ENCODE measurements around the gene CCL4.
"Not testable (repeated sequence)": the region's sequence is repeated elsewhere in the genome, so short reads cannot be mapped to it uniquely, and the experiment has no call there.

CCL4 gene

DNA sequence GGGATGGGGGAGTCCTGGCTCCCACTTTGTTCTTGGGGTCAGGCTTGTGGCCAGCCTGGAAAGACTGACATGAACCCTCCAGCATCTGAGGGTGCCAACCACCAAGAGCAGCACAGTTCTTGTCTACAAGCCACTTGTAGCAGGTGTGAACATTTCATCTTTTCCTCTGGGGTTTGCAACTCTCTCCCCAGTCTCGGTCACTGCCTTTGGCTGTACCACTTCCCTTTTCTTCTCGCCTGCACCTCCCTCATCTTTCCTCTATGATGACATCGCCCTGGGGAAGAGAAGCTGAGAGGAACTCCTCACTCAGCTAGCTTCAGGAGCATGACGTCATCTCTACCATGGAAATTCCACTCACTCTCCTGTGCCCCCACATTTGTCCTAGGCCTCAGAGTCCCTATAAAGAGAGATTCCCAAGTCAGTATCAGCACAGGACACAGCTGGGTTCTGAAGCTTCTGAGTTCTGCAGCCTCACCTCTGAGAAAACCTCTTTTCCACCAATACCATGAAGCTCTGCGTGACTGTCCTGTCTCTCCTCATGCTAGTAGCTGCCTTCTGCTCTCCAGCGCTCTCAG, at the start of gene CCL4:
TSS of gene CCL4 (plus strand) at position 427 of the 575 bp plus-strand sequence. CDS start at position 506, 79 bp downstream.
- DNase-seq, result not testable (repeated sequence)

DNA sequence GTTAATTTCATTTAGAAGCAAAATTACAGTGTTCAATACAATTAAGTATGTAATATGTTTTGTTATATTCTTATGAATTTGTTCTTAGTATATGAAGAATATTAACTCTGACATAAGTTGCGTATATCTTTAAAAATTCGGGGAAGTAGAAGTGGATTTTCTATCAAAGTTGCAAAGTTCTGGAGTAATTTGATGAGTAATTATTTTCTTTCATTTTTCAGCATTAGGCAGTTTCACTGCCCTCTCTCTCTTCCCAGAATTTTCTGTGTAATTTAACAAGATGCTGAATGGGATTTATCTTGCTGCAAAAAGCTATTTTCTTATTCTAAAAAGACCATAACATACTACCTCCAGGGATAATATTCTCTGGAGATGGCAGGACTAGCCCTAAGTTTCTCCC, 48.5 kb upstream of the CCL4 start:
- no peak for DNase-seq

DNA sequence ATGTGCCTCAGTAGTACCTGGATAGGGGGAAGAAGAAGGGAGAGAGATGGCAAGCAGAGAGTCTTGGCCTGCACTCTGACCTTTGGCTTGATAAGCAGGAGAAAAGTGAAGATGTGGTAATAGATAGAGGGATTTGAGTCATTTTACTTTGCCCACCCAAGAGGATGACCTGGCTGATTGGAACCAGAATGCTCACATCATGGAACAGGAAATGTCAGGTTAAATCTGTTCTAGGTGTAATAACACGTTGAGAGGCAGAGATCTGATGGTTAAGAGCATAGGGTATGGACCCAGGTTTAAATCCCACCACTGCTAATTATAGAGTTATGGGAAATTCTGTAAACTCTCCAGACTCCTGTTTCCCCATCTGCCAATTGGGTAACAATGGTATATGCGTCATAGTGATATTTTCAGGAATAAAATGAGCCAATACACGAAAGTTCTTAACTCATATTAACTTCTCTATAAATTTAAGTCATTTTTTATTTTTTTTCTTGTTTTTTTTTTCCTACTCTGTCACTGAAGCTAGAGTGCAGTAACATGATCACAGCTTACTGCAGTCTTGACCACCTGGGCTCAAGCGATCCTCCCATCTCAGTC, 47.6 kb upstream of the CCL4 start:
- DNase-seq, result no peak

DNA sequence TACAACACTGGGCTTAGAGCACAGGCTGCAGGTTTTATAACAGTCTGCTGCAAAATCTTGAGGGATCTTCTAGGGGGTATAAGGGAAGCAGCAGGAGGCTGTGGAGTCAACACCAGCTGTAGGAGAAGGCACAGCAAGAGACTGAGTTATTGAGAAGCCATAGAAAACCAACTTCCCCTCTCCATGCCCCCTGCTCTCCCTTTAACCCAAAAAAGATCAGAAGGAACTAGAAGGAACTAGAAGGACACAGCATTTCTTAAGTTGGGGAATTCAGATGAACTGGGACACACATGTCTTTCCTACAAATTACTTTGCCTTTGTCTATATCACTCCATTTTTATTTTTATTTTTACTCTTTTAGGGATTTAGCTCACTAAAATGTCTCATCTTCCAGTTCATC, 45.7 kb upstream of the CCL4 start:
- no peak for DNase-seq

DNA sequence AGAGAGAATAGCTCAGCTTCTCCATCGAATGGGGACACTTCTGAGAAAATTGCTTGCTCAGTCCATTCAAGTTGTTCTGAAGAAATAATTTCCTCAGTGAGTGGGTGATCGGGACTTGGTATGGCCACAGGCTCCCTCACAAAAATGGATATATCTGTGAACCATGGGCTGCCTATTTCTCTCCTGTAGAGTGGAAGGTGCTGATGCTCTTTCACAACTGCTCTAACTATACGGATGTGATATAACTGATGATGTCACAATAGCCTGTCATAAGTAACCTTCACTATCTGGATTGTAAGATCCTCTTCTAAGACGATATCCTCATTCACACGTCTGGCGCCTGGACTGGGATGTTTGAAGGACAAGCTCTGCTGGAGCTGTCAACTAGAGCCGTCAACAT, 44.2 kb upstream of the CCL4 start:
- no peak for DNase-seq

DNA sequence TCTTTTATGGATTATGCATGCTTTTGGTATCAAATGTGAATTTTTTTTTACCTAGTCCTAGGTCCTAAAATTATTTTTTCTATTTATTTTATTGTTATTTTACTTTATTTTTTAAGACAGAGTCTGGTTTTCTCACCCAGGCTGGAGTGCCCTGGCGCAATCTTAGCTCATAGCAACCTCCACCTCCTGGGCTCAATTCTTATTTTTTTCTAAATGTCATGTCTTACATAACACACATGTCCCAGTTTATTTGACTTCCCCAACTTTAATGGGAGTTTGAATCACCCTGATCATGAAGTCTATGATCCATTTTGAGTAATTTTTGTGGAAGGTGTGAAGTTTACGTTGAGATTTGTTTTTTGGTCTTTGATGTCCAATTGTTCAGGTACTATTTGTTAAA, 42.8 kb upstream of the CCL4 start:
- DNase-seq, result no peak

DNA sequence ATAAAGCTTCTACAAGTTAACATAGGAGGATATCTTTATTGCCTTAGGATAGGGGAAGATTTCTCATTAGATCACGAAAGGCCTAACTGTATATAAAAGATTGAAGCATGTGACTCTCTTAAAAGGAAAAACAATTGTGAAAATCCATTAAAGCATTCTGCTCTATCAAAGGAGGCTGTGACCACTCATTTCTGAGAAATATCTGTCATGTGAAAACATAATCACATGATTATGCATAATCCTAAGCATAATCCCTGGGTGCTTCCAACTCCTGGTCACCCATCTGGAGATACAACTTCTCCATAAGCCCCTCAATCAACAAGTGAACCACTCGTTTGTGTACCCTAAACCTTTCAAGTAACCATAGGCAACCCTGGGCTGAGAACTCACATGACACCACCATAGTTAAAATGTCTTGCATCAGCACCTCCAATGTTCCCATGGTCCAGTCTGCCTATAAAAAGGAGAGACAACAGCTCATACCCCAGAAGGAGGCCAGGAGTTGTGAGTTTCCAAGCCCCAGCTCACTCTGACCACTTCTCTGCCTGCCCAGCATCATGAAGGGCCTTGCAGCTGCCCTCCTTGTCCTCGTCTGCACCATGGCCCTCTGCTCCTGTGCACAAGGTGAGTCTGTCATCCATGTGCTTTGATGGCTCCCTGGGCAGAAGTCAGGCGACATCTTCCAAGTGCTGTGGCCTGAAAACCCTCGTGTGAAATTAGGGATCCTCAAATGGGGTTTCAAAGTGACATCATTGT, 39.7 kb upstream of the CCL4 start, which contains the start of gene CCL18:
TSS of gene CCL18 (plus strand) at position 487 of the 756 bp plus-strand sequence. CDS start at position 558, 71 bp downstream.
- no peak for DNase-seq

DNA sequence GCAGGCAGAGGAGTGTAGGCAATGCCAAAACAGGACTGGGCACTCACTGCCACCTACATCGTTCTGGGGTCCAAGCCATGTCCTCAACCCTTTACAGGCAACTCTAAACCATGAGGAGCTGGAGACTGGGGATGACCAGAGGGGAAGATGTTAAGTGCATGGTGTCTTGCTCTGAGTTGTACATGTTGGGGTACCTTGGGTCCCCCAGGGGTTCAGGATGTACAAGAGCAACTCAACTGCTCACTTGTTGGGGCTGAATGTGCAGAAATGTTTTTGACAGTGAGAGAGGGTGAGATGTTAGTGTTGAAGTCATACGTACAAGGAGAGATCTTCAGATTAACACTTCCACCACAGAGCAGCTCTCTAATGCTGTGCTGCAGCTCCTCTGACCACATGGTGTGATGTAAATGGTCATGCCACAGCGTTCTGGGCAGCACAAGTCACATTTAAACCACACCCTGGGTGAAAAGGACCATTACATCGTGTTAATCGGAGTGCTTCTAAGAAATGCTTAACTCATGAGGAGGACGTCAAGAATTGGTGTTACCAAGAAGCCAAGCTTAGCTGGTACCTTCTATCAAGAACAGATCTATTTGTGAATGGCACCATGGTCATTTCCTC, 37.2 kb upstream of the CCL4 start:
- DNase-seq, result no peak

DNA sequence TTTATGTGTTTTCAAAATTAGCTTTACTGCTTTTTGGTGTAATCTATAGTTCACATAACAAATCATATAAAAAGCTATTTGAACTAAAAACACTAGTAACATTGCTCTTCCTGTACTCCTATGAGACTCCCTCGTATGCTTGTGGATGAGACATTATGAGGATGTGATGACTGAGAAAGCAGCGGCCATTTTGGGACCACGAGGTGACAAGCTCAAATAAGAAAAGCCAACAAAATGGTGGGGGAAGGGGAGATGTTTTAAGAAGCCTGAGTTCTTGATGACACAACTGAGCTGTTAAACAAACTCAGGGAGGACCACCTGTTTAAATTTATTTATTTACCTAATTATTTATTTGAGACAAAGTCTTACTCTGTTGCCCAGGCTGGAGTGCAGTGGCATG, 35.1 kb upstream of the CCL4 start:
- DNase-seq, result no peak

DNA sequence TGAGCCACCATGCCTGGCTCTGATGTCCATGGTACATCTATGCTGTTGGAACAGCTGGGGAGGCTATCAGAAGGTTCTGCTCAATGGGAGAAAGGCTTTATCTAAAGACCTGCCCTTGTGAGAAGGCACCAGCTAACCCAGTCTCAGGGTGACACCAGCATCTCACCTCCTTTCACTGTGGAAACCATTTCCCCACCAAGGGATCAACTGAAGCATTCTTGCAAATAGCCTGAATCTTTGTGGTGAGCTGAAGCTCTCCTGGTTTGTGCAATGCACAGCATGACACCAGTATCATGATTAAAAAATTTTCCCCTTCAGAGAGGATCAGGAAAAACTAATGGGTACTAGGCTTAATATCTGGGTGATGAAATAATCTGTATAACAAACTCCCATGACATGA, 34.5 kb upstream of the CCL4 start:
- DNase-seq, result no peak

DNA sequence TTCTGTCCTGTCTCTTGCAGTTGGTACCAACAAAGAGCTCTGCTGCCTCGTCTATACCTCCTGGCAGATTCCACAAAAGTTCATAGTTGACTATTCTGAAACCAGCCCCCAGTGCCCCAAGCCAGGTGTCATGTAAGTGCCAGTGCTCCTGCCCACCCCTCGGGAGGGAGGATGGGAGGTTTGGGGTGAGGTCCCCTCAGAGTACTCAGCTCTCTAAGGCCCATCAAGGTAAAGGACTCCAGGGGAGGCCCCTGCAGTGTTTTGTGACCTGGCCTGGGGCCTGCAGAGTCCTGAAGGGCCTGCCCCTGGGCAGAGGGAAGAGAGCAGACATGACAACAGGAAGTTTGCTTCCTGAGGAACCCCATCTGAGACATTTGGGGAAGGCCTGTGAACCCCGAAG, 33.2 kb upstream of the CCL4 start:
- DNase-seq, result no peak

DNA sequence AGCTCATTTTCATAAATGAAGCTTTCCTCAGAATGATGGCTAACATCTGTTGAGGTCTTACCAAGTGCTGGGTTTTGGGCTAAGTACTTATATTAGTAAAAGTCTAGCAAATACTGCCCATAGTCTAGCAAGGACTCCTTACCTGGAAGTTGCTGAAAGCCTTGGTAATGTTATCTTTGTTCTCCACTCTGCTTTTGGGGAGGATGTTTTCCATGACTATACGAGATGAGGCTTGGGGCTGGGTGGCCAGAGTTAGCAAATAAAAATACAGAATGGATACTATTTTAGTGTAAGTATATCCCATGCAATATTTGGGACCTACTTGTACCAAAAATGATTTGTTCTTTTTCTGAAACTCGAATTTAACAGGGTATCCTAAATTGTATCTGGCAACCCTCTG, 31.9 kb upstream of the CCL4 start:
- no peak for DNase-seq

DNA sequence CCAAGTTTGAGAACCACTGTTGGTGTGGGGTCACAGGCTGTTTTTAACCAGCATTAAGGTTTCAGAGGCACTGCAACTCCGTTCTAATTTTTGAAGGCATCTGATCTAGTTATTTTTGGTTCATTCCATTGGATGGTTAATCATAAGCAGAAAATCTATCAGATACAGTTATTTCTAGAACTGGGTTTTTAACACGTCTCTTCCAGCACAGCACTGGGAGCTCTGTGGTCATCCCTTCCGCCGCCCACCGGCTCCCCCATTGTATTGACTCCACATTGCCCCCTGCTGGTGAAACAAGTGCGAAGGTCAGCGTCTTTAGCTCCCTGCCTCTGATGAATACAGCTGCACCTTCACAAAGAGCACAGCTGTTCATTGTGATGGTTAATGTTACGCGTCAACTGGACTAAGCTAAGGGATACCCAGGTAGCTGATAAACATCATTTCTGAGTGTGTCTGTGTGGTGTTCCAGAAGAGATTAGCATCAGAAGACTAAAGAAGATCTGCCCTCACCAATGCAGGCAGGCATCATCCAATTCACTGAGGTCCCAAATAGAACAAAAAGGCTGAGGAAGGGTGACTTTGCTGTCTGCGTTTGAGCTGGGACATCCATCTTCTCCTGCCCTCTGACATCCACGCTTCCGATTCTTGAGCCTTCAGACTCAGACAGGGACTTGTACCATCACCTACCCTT, 31.1 kb upstream of the CCL4 start:
- no peak for DNase-seq

DNA sequence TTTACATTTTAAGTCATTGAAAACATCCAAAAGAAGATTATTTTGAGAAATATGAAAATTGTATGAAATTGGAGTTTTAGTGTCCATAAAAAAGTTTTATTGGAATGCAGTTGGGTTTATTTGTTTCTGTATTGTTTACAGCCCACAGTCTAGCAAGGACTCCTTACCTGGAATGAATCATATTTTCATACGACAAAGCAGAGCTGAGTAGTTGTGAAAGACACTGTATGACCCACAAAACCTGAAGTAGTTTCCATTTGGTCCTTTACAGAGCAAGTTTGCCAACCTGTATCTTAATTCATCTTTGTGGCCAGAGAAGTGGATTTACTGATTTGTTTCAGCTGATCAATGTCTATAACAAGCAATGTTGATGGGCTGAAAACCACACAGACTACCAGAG, 29.3 kb upstream of the CCL4 start:
- no peak for DNase-seq

DNA sequence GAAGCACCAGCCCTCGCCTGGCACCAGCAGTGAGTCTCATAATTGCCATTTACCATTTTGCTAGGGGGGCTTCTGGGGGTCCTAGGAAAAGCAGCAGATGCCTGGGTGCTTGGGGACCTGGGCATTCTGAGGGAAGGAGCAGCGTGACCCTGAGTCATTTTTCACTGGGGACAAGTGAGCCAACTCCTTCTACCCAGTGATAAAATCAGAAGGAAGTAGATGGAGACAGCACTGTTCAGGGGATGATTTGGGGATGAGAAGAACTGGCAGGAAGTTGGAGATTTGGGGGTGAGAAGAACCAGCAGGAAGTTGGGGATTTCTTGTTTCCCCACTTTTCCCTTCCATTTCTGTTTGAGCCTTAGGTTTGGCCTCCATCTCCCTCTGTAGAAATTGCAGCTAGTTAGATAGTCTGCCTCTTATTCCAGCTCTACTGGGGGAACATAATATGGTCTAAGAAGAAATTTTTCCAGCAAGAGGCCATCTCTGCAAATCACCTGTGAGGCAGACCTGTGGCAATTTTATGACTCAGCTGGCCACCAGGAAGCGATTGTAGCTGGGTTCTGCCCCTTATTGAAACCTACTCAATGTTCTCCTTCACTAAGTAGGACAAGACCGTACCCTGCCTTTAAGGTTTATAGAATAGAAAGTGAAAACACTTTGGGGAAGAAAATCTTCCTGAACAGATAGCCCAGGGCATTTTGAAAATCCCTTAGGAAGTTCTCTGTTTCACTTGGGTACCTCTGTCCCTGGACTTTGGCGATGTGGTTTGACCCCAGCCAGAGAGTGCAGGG, 21.8 kb upstream of the CCL4 start:
- DNase-seq, result not testable (repeated sequence)

DNA sequence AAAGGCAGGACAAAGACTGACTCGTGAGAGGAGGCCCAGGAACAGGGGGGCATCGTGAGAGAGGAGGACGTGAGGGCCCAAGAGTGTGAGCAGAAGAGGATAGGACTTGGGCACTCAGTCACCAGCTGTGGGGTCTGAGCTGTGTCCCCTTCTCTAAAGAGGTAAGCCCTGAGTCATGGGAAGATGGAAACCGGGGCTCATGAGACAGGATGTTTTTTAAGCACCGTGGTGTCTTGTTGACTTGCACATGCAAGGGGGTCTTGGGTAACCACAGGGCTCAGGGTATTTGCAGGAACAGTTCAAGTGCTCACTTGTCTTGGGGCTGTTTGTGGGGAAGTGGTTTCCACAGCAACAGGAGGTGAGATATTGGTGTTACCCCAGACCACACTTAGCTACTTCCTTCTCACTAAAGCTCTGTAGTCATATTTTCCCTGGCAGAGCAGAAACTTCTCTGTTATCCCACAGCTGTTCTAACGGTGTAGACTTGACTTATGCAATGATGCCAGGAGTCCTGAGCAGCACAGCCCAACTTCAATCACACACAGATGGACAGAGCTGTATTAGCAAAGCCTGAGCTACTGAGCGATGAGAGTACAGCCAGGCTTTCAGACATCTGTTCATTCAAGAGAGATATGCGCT, 21.0 kb upstream of the CCL4 start:
- not testable (repeated sequence) for DNase-seq

DNA sequence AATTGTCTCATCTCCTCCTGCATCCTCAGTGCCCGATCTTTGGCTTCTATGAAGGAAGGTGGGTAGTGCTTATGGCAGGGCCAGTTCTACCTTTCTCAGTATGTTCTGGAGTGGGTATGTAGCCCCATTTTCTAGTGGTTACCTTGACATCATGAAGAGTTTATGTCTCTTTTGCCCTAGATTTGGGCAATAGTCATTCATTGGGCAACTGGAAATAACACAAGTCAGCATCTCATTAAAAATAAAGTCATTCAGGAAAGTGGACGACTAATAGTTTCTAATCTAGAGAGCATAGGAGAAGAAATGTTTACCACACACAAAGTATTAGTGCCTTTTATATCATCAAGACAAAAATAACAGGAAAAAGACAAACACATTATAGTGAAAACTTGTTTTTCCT, 19.9 kb upstream of the CCL4 start:
- DNase-seq, result not testable (repeated sequence)

DNA sequence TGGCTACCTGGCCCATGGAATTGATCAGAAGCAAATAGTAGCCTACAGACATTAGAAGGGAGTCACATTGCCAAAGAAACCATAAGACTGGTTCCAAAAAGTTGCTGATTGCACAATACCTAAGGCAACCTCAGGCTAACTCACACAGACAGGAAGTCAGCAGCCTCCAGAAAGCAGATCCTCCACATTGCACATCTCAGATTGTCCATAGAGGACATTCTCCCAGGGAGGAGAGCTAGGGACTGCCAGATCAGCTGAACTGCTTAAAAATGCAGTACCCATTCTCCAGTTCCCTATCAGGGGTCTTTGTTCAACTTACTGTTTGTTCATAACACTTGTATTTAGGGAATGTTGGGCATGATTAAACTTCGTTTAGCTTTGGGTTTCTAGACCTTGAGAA, 17.9 kb upstream of the CCL4 start:
- DNase-seq, result no peak

DNA sequence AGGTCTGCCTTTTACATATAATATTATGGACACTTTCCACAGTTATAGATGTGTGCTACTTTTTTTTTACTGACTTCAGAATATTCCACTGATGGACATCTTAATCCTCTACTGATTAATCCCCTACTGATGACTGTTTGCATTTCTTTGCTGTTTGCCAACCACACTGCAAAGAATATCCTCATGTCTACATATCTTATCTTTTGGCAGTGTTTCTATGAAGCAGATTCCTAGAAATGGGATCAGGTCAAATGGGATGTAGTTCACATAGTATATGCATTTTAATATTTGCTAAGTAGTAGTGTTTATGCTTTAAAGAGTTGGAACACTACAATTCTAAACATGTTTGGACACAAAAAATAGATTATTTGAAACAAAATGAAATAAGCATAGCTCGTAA, 16.8 kb upstream of the CCL4 start:
- no peak for DNase-seq

DNA sequence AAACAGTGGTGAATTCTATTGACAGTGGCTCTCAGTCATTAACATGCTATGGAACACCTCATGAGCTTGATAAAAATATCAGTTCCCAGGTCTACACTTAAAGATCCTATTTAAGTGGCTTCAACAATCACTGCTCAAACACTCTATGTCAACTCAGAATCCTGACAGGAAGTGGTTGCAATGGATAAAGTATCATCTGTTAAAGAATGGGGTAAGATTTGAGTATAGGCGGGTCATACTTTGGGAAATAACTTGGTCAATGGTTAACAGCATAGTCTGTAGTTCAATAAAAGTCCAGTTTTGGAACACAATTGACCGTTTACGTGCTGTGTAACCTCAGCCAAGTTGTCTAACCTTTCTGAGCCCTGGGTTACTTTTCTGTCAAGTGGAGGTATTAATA, 16.2 kb upstream of the CCL4 start:
- DNase-seq, result not testable (repeated sequence)

DNA sequence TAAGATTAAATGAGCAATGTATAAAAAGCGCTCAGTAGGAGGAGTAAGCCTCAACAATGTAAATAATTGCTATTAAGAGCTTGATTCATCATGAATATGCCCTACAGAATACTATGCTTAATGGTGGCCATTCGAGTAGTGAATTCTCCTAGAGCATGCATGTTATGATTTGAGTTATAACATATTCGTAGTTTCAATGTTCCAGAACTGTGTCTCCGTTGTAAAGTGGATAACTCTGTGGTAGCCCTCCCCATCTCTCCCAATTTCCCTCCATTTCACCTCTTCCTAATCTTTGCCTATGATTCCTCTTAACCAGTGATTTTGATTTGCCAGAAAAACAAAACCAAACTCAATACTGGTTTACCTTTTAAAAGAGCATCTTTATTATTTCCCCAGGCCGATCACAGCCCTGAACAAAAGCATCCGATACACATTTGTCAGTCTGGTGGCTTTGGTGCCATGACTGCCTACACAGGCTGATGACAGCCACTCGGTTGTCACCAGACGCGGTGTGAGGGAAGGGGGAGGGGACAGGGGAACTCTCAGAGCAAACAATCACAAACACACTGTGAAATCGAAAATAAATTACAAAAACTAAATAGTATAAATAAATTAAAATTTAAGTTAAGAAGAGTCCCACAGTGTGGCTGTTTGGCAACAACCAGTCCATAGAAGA, 15.6 kb upstream of the CCL4 start:
- DNase-seq, result not testable (repeated sequence)
